A204.1 (cell line): Measurements from ENCODE around the gene TRAF4.

Experiments
- FAIRE-seq: peaks from 2 replicates; lab custom pipeline; 2012; peaks lifted over from hg19 to GRCh38; lab: Jason Lieb, UNC

Gene TRAF4

GRCh38 chr17:28743243-28744103, at the start of gene TRAF4:
TSS of gene TRAF4 (plus strand) at chr17:28744011. CDS start at chr17:28744113, 102 bp downstream.
- no peak for FAIRE-seq

GRCh38 chr17:28698253-28698941, 45.4 kb upstream of the TRAF4 start:
- no peak for FAIRE-seq

GRCh38 chr17:28700278-28700677, 43.5 kb upstream of the TRAF4 start:
- no peak for FAIRE-seq

GRCh38 chr17:28700830-28701492, 42.9 kb upstream of the TRAF4 start:
- FAIRE-seq = no peak

- no peak for FAIRE-seq
Observed at GRCh38 chr17:28702026-28702751, 41.6 kb upstream of the TRAF4 start.

GRCh38 chr17:28702752-28703150, 41.1 kb upstream of the TRAF4 start:
- no peak for FAIRE-seq

GRCh38 chr17:28703552-28704218, 40.1 kb upstream of the TRAF4 start:
- FAIRE-seq = no peak

GRCh38 chr17:28704219-28704858, 39.5 kb upstream of the TRAF4 start:
- no peak for FAIRE-seq

GRCh38 chr17:28705074-28705659, 38.6 kb upstream of the TRAF4 start:
- FAIRE-seq = no peak

GRCh38 chr17:28705728-28706334, 38.0 kb upstream of the TRAF4 start:
- no peak for FAIRE-seq

GRCh38 chr17:28706471-28707338, 37.1 kb upstream of the TRAF4 start:
- FAIRE-seq = no peak

- FAIRE-seq = no peak
Observed at GRCh38 chr17:28707339-28707720, 36.5 kb upstream of the TRAF4 start.

- FAIRE-seq = no peak
Observed at GRCh38 chr17:28710861-28711722, 32.7 kb upstream of the TRAF4 start.

GRCh38 chr17:28711723-28712031, 32.1 kb upstream of the TRAF4 start, which contains the start of gene PROCA1:
TSS of gene PROCA1 (minus strand) at chr17:28711888. CDS start at chr17:28711660, 228 bp downstream.
- FAIRE-seq = no peak

- no peak for FAIRE-seq
Observed at GRCh38 chr17:28712032-28712704, 31.6 kb upstream of the TRAF4 start.

- no peak for FAIRE-seq
Observed at GRCh38 chr17:28712705-28713415, 31.0 kb upstream of the TRAF4 start.

GRCh38 chr17:28714281-28714680, 29.5 kb upstream of the TRAF4 start:
- FAIRE-seq = no peak
